Mesodermal cell (in vitro differentiated cells): ENCODE results near the gene RFX5.

ENCODE experiments used
- H3K27ac ChIP-seq: 2 replicates; pipeline ENCODE4 v1.7.0; 2013; ENCODE audit warnings: mild to moderate bottlenecking, low read depth, low read length, moderate library complexity; ENCODE audit not compliant: severe bottlenecking
- H3K36me3 ChIP-seq: 2 replicates; pipeline ENCODE4 v1.7.1; 2013; ENCODE audit warnings: mild to moderate bottlenecking, low read length, moderate library complexity; ENCODE audit not compliant: control insufficient read depth, insufficient read depth
- H3K4me1 ChIP-seq: one replicate; pipeline ENCODE4 v1.7.1; 2013; ENCODE audit warnings: mild to moderate bottlenecking, low read length; ENCODE audit not compliant: insufficient read depth, control insufficient read depth, poor library complexity, severe bottlenecking
- H3K4me3 ChIP-seq: 2 replicates; pipeline ENCODE4 v1.7.0; 2013; ENCODE audit warnings: low read length, control low read depth, mild to moderate bottlenecking; ENCODE audit not compliant: insufficient read depth, poor library complexity, severe bottlenecking; ENCODE audit errors: extremely low read depth
- H3K9me3 ChIP-seq: 2 replicates; pipeline ENCODE4 v1.7.1; 2013; ENCODE audit warnings: mild to moderate bottlenecking, low read length, moderate library complexity; ENCODE audit not compliant: control insufficient read depth
- WGBS, 2 experiments: methylation state at CpG; one replicate each; pipeline ENCODE4 v1.1.5; 2013; ENCODE audit warnings: missing lambda C conversion rate in 2 of 2; ENCODE audit not compliant: insufficient coverage in 2 of 2; 5-methylcytosine and 5-hydroxymethylcytosine counted together

Gene RFX5

GRCh38 chr1:151372058-151372934 is 25.2 kb upstream of the RFX5 start, which contains the start of gene SELENBP1:
Gene SELENBP1, minus strand, starts transcription at chr1:151372705. Its CDS starts 64 bp downstream, at chr1:151372641.
- Histone ChIP-seq H3K36me3 (peaks cover 3% of the 10 kb centered on the region), H3K9me3 (no peaks in the 10 kb centered on the region), H3K27ac (peak within 1 kb of the TSS; percentile 57), H3K4me3 (peak within 1 kb of the TSS; percentile 43), H3K4me1 (peaks cover 18% of the 10 kb centered on the region)
- 27 to 36% methylated on average over 6 to 8 of the region's 11 CpGs for WGBS, 2 experiments

GRCh38 chr1:151371370-151372057 is 24.5 kb upstream of the RFX5 start:
- Histone ChIP-seq H3K9me3 (no peaks in the 10 kb centered on the region), H3K36me3 (peaks cover 3% of the 10 kb centered on the region), H3K4me1 (peaks cover 18% of the 10 kb centered on the region), H3K4me3 (peak overlapping the region; percentile 43), H3K27ac (no peak overlapping the region)
- whole genome bisulfite sequencing, 2 experiments = 89 to 100% methylated on average over 3 to 6 of the region's 9 CpGs

GRCh38 chr1:151370211-151370911 is 23.3 kb upstream of the RFX5 start:
- Histone ChIP-seq H3K36me3 (peaks cover 8% of the 10 kb centered on the region), H3K4me3 (no peak overlapping the region), H3K9me3 (no peaks in the 10 kb centered on the region), H3K4me1 (peaks cover 18% of the 10 kb centered on the region), H3K27ac (no peak overlapping the region)
- whole genome bisulfite sequencing, 2 experiments = 87 to 95% methylated on average over 3 to 4 of the region's 6 CpGs

- Histone ChIP-seq H3K27ac (no peak overlapping the region), H3K4me1 (peaks cover 18% of the 10 kb centered on the region), H3K4me3 (no peak overlapping the region), H3K9me3 (no peaks in the 10 kb centered on the region), H3K36me3 (peaks cover 15% of the 10 kb centered on the region)
- 89 to 96% methylated on average over 8 to 13 of the region's 15 CpGs for WGBS, 2 experiments
Measured at GRCh38 chr1:151369621-151370048, 22.6 kb upstream of the RFX5 start.

- Histone ChIP-seq H3K9me3 (no peaks in the 10 kb centered on the region), H3K4me3 (no peak overlapping the region), H3K27ac (no peak overlapping the region), H3K36me3 (peaks cover 18% of the 10 kb centered on the region), H3K4me1 (peaks cover 18% of the 10 kb centered on the region)
- WGBS, 2 experiments = 94 to 95% methylated on average over 3 to 7 of the region's 7 CpGs
Measured at GRCh38 chr1:151369302-151369610, 22.2 kb upstream of the RFX5 start.

GRCh38 chr1:151368393-151369301 is 21.6 kb upstream of the RFX5 start:
- 92 to 94% methylated on average over 16 to 20 of the region's 20 CpGs for WGBS, 2 experiments
- Histone ChIP-seq H3K9me3 (no peaks in the 10 kb centered on the region), H3K27ac (no peak overlapping the region), H3K4me1 (peaks cover 18% of the 10 kb centered on the region), H3K4me3 (no peak overlapping the region), H3K36me3 (peaks cover 23% of the 10 kb centered on the region)

GRCh38 chr1:151367658-151368392 is 20.8 kb upstream of the RFX5 start:
- peaks cover 23% of the 10 kb centered on the region for H3K36me3 ChIP-seq
- H3K27ac ChIP-seq = no peak overlapping the region
- peaks cover 18% of the 10 kb centered on the region for H3K4me1 ChIP-seq
- WGBS, 2 experiments = 95 to 100% methylated on average over 4 of the region's 8 CpGs
- no peaks in the 10 kb centered on the region for H3K9me3 ChIP-seq
- no peak overlapping the region for H3K4me3 ChIP-seq

- Histone ChIP-seq H3K4me1 (peaks cover 1% of the 10 kb centered on the region), H3K9me3 (peaks cover 12% of the 10 kb centered on the region), H3K36me3 (peaks cover 23% of the 10 kb centered on the region), H3K27ac (no peak overlapping the region), H3K4me3 (no peak overlapping the region)
- 78 to 90% methylated on average over 1 to 3 of the region's 4 CpGs for WGBS, 2 experiments
Measured at GRCh38 chr1:151364996-151365395, 17.9 kb upstream of the RFX5 start.

GRCh38 chr1:151362308-151363155 is 15.5 kb upstream of the RFX5 start:
- H3K4me3 ChIP-seq = no peak overlapping the region
- H3K36me3 ChIP-seq = peaks cover 20% of the 10 kb centered on the region
- 94 to 100% methylated on average over 1 to 2 of the region's 3 CpGs for WGBS, 2 experiments

More at GRCh38 chr1:151362308-151363155, 15.5 kb upstream of the RFX5 start:
- Histone ChIP-seq H3K9me3 (peaks cover 12% of the 10 kb centered on the region), H3K4me1 (no peaks in the 10 kb centered on the region), H3K27ac (no peak overlapping the region)
